Fibroblast of pulmonary artery (primary cell): Measurements from ENCODE around the gene TSC22D1.
"Not testable (repeated sequence)": the region's sequence is repeated elsewhere in the genome, so short reads cannot be mapped to it uniquely, and the experiment has no call there.

ENCODE experiments used
- DNase-seq: peaks from one replicate; pipeline ENCODE4 v3.0.0-alpha.2; 2010; ENCODE audit warnings: low read depth
- H3K4me3 ChIP-seq: replicated peaks from 2 replicates; pipeline ENCODE4 v1.5.1; 2011; ENCODE audit warnings: low read depth, mild to moderate bottlenecking, control low read depth, low read length, moderate library complexity
- TF ChIP-seq, protein P1 (sequence below): IDR thresholded peaks from 2 replicates; pipeline ENCODE4 v1.5.1; 2011; ENCODE audit warnings: mild to moderate bottlenecking, control low read depth, low read length, inconsistent platforms; ENCODE audit errors: missing control alignments

Gene TSC22D1

DNA sequence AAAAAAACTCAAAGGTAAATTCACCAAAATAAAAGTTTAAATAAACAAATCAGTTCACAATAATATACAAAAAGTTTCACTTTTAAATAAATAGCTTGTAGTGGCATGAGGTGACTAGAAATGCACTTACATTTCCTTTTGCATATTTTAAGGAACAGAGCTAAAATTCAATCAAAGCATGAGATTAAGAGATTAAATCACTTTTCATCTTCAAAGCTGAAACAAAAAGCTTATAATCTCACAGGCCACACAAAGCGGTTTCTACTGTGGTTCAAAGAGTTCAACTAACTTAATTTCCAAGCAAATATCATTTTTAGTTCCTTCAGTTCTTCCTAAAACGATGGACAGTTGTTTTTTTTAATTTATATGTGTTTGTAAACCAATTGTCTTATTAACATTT lies 38.9 kb downstream of the TSC22D1 start:
- TF ChIP-seq, protein P1, sequence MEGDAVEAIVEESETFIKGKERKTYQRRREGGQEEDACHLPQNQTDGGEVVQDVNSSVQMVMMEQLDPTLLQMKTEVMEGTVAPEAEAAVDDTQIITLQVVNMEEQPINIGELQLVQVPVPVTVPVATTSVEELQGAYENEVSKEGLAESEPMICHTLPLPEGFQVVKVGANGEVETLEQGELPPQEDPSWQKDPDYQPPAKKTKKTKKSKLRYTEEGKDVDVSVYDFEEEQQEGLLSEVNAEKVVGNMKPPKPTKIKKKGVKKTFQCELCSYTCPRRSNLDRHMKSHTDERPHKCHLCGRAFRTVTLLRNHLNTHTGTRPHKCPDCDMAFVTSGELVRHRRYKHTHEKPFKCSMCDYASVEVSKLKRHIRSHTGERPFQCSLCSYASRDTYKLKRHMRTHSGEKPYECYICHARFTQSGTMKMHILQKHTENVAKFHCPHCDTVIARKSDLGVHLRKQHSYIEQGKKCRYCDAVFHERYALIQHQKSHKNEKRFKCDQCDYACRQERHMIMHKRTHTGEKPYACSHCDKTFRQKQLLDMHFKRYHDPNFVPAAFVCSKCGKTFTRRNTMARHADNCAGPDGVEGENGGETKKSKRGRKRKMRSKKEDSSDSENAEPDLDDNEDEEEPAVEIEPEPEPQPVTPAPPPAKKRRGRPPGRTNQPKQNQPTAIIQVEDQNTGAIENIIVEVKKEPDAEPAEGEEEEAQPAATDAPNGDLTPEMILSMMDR: no peak
- H3K4me3 ChIP-seq: no peak overlapping the region
- no peak for DNase-seq

DNA sequence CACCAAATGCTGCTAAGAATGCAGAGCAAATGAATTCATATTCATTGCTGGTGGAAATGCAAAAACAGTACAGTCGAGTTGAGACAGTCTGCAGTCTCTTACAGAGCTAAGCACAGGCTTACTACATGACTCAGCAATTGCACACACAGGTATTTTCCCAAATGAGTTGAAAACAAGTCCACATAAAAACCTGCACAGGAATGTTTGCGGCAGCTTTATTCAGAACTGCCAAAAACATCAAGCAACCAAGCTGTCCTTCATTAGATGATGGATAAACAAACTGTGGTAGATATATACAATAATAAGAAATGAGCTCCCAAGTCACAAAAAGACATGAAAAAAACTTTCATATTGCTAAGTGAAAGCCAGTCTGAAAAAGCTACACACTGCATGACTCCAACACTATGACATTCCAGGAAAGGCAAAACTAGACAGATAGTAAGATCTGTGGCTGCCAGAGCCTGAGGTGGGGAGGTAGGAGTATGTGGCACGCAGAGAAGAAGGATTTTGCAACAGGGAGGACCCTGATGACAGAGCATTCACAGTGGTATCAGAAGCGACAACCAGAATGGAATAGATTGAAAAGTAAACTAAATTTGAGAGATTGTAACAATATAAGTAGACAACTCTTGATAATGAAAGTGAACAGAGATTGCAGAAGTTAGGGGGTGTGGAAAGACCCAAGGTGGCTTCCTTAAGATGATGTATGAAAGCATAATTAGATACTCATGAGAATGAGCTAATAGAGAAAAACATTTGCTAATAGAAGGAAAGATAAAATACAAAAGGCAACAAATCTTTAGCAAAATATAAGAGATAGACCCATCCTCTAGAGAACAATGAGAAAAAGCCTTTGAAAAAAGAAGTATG lies 52.7 kb downstream of the TSC22D1 start:
- peak; percentile 72 for DNase-seq
- peak overlapping the region; percentile 24 for H3K4me3 ChIP-seq

DNA sequence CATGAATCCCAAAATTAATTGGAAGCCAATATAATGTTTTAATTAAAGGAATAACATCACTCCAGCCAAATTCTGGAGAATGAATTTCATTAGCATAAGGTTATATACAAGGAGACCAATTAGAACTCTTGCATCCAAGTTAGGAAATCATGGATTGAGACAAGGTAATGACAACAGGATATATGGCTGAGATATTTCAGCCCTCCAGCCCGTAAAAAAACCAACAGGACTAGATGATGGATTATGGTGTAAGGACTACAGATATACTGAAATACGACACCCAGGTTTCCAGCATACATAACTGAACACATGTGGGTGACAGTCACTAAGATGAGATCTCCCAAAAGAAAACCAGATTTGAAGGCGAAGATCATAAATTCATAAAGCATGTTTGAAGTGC lies 56.5 kb downstream of the TSC22D1 start:
- no peak for DNase-seq
- no peak overlapping the region for H3K4me3 ChIP-seq
- TF ChIP-seq, protein P1: no peak

More for the DNA sequence above, 52.7 kb downstream of the TSC22D1 start:
- TF ChIP-seq, protein P1: no peak

DNA sequence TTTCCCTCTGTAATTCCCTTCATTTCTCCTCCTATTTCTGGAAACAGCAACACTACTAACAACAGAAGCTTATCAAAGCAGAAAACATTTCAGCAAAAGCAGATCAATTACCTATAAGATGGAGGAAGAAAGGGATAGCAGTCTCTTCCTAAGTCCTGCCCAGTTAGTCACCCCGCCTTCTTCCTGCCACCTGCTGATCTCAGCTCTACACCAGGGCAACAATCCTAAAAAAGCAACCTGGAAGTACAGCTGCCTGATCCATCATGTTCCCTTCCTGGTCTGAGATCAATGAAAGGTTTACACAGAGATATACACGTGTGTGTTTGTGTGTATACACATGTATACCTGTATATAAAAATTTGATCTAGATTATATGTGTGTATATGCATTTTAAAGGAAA lies 59.4 kb downstream of the TSC22D1 start:
- TF ChIP-seq, protein P1: no peak
- DNase-seq: no peak
- H3K4me3 ChIP-seq: no peak overlapping the region

DNA sequence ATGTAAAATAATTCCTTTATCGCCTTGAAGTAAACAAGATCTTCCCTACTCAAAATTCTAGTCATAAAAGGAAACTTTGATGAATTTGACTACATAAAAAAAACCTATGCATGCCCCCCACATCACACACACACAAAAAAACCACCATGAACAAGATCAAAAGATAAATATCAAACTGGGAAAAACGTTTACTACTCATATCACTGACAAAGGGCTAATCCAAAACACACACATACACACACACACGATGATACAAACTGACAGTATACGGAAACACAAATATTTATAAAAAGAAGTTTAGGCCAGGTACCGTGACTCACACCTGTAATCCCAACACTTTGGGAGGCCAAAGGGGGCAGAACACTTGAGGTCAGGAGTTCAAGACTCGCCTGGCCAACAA lies 61.9 kb downstream of the TSC22D1 start:
- H3K4me3 ChIP-seq: no peak overlapping the region
- TF ChIP-seq, protein P1: no peak
- DNase-seq: no peak

DNA sequence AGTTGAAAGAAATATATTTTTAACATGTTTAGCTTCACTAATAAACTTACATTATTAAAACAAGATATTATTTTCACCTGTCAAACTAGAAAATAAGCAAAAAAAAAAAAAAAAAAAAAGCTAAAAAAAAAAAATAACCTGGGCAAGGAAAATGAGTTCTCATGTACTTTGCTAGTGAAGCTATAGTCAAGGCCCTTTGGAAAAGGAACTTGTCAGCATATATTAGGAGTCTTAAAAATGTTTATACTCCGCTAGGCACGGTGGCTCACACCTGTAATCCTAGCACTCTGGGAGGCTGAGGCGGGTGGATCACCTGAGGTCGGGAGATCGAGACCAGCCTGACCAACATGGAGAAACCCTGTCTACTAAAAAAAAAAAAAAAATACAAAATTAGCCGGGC lies 66.3 kb downstream of the TSC22D1 start:
- not testable (repeated sequence) for H3K4me3 ChIP-seq, DNase-seq

DNA sequence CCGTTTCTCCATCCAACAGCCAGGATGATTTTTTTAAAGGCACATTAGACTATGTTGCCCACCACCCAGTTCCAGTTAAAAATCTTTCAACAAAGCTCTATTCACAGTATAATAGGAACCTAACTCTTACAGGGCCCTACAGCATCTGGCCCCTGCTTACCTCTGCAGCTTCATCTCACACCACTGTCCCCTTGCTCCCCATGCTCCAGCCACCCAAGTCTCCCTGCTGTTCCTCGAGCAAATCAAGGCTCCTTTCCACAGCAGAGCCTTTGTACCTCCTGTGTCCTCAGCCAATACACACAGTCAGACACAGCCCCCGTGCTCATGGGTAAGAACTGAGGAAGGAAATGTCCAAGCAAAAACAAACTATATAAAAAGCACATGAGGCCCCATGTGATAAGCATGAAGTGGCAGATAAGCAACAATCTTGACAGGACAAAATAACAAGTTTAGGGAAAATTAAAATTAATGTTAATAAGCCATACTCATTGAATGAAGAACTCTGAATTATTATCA lies 67.5 kb downstream of the TSC22D1 start:
- TF ChIP-seq, protein P1: no peak

More for the DNA sequence above, 67.5 kb downstream of the TSC22D1 start:
- DNase-seq: no peak
- no peak overlapping the region for H3K4me3 ChIP-seq
